IPS-15b (cell line): Measurements from ENCODE around the gene TBCE.
"Not testable (repeated sequence)": the region's sequence is repeated elsewhere in the genome, so short reads cannot be mapped to it uniquely, and the experiment has no call there.

Experiments used
- H3K27me3 ChIP-seq: one replicate; pipeline ENCODE4 v1.6.1; 2013; ENCODE audit warnings: low read length; ENCODE audit not compliant: control insufficient read depth, insufficient read depth
- H3K36me3 ChIP-seq: one replicate; pipeline ENCODE4 v1.6.1; 2013; ENCODE audit warnings: low read length; ENCODE audit not compliant: control insufficient read depth, insufficient read depth
- H3K4me1 ChIP-seq: one replicate; pipeline ENCODE4 v1.6.1; 2013; ENCODE audit warnings: mild to moderate bottlenecking, low read length; ENCODE audit not compliant: control insufficient read depth, insufficient read depth
- H3K4me3 ChIP-seq: one replicate; pipeline ENCODE4 v1.5.1; 2013; ENCODE audit warnings: low read depth, low read length
- H3K9ac ChIP-seq: one replicate; pipeline ENCODE4 v1.6.1; 2013; ENCODE audit warnings: low read depth, mild to moderate bottlenecking, low read length
- H3K9me3 ChIP-seq: one replicate; pipeline ENCODE4 v1.6.1; 2013; ENCODE audit warnings: mild to moderate bottlenecking, low read length; ENCODE audit not compliant: control insufficient read depth, insufficient read depth

Gene TBCE

GRCh38 chr1:235441159-235441685 lies 74.0 kb downstream of the TBCE start:
- H3K9ac ChIP-seq, result no peak overlapping the region
- H3K27me3 ChIP-seq, result no peaks in the 10 kb centered on the region
- no peaks in the 10 kb centered on the region for H3K9me3 ChIP-seq
- peaks cover 4% of the 10 kb centered on the region for H3K36me3 ChIP-seq
- H3K4me3 ChIP-seq, result no peak overlapping the region
- no peaks in the 10 kb centered on the region for H3K4me1 ChIP-seq

GRCh38 chr1:235442788-235443429 lies 75.7 kb downstream of the TBCE start:
- H3K4me1 ChIP-seq, result no peaks in the 10 kb centered on the region
- no peak overlapping the region for H3K4me3 ChIP-seq
- H3K9ac ChIP-seq, result no peak overlapping the region
- H3K27me3 ChIP-seq, result no peaks in the 10 kb centered on the region
- H3K9me3 ChIP-seq, result no peaks in the 10 kb centered on the region
- peaks cover 4% of the 10 kb centered on the region for H3K36me3 ChIP-seq

DNA sequence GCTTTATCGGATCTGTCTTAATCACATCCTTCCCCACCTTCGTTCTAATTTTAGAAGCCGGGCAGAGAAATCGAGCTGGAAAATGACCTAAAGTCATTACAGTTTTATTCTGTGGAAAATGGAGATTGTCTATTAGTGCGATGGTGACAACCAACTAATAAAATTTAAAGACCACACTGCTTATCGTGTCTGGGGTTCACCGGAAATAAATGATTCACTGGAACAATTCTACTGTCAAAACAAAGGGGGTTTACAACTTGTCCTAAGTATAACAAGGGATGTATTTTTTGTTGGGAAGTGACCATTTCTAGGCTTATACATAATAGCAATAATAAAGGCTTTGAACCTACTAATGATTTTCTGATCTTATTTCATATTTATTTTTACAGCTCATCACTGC lies 81.4 kb downstream of the TBCE start:
- H3K9me3 ChIP-seq, result no peaks in the 10 kb centered on the region
- no peak overlapping the region for H3K4me3 ChIP-seq
- no peaks in the 10 kb centered on the region for H3K36me3 ChIP-seq
- no peaks in the 10 kb centered on the region for H3K4me1 ChIP-seq
- no peaks in the 10 kb centered on the region for H3K27me3 ChIP-seq
- H3K9ac ChIP-seq, result no peak overlapping the region

- H3K36me3 ChIP-seq, result no peaks in the 10 kb centered on the region
These were observed 83.2 kb downstream of the TBCE start for GRCh38 chr1:235450433-235450832.

DNA sequence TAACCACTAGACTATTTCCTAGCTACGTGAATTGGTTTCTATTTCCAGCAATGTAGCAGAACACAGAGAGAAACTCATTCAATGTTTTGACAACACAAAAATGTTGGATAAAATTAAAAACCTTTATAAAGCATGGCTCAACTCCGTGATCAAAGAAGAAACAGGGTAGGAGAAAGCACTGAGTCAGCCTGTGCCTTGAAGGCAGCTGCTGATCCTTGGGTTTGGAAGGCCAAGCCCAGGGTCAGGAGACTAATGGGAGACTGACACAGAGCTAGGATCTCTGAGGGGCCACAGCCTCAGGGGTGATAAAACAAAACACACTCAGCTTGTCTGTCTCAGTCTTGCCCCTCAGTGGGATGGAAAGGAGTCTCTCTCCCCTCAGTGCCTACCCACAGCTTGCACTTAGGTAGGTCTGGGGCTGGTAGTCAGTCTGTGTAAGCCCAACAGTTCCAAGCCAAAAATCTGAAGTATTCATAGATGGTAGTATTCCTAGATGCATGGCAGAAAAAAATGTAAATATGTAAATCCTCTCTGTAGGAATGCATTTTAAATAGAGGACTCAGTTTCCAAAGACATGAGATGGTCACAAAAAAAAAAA lies 83.8 kb downstream of the TBCE start:
- no peak overlapping the region for H3K4me3 ChIP-seq
- H3K4me1 ChIP-seq, result no peaks in the 10 kb centered on the region
- H3K36me3 ChIP-seq, result no peaks in the 10 kb centered on the region
- no peak overlapping the region for H3K9ac ChIP-seq
- no peaks in the 10 kb centered on the region for H3K27me3 ChIP-seq
- H3K9me3 ChIP-seq, result no peaks in the 10 kb centered on the region

More at GRCh38 chr1:235450433-235450832, 83.2 kb downstream of the TBCE start:
- no peaks in the 10 kb centered on the region for H3K27me3 ChIP-seq
- no peaks in the 10 kb centered on the region for H3K4me1 ChIP-seq
- H3K4me3 ChIP-seq, result no peak overlapping the region
- H3K9me3 ChIP-seq, result no peaks in the 10 kb centered on the region
- no peak overlapping the region for H3K9ac ChIP-seq

- no peaks in the 10 kb centered on the region for H3K9me3 ChIP-seq
- no peak overlapping the region for H3K9ac ChIP-seq
- no peak overlapping the region for H3K4me3 ChIP-seq
- no peaks in the 10 kb centered on the region for H3K36me3 ChIP-seq
- no peaks in the 10 kb centered on the region for H3K27me3 ChIP-seq
- no peaks in the 10 kb centered on the region for H3K4me1 ChIP-seq
These were observed 86.8 kb downstream of the TBCE start for GRCh38 chr1:235454021-235454420.

- no peak overlapping the region for H3K4me3 ChIP-seq
- no peaks in the 10 kb centered on the region for H3K9me3 ChIP-seq
- no peaks in the 10 kb centered on the region for H3K27me3 ChIP-seq
- no peaks in the 10 kb centered on the region for H3K4me1 ChIP-seq
- no peak overlapping the region for H3K9ac ChIP-seq
- H3K36me3 ChIP-seq, result no peaks in the 10 kb centered on the region
These were observed 87.9 kb downstream of the TBCE start for GRCh38 chr1:235455097-235455496.

DNA sequence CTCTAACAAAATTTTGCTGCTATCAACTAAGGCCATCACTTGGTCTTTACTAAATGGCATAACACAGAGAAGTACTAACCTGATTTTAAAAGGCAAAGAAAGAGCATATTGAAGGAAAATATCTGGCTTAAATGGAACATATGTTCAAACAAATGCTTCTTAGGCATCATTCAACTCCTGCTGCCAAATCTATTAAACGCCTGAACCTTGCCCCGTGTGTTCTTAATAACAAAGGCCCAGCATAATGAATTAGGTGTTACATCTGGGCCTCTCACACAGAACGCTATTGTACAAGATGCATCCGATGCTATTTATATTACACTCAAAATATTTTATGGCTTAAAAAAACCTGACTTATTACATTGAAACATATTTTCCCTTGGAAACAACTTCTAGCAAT lies 88.6 kb downstream of the TBCE start:
- H3K9me3 ChIP-seq, result no peaks in the 10 kb centered on the region
- H3K36me3 ChIP-seq, result no peaks in the 10 kb centered on the region

GRCh38 chr1:235457856-235458255 lies 90.6 kb downstream of the TBCE start:
- not testable (repeated sequence) for H3K4me3 ChIP-seq, H3K27me3 ChIP-seq, H3K9ac ChIP-seq, H3K4me1 ChIP-seq, H3K9me3 ChIP-seq, H3K36me3 ChIP-seq

More for the DNA sequence above, 88.6 kb downstream of the TBCE start:
- no peak overlapping the region for H3K9ac ChIP-seq
- no peaks in the 10 kb centered on the region for H3K27me3 ChIP-seq
- H3K4me3 ChIP-seq, result no peak overlapping the region
- no peaks in the 10 kb centered on the region for H3K4me1 ChIP-seq

- Histone ChIP-seq H3K36me3 (no peaks in the 10 kb centered on the region), H3K9ac (no peak overlapping the region), H3K4me1 (no peaks in the 10 kb centered on the region), H3K4me3 (no peak overlapping the region), H3K27me3 (no peaks in the 10 kb centered on the region), H3K9me3 (no peaks in the 10 kb centered on the region)
These were observed 93.5 kb downstream of the TBCE start for GRCh38 chr1:235460770-235461169.

DNA sequence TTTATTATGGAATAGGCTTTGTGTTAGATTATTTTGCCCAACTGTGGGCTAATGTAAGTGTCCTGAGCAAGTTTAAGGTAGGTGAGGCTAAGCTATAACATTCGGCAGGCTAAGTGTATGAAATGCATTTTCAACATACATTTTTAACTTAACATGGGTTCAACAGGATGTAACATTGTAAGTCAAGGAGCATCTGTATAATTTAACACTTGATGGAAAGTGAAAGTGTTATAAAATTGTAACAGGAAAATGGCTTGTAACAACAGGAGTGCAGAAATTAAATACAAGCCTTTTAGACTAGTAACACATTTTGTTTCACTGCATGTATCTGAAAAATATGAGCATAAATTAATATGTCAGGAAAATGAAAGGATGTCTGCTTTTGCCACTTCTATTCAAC lies 94.7 kb downstream of the TBCE start:
- no peaks in the 10 kb centered on the region for H3K9me3 ChIP-seq
- H3K36me3 ChIP-seq, result no peaks in the 10 kb centered on the region
- no peak overlapping the region for H3K4me3 ChIP-seq
- no peak overlapping the region for H3K9ac ChIP-seq
- H3K27me3 ChIP-seq, result no peaks in the 10 kb centered on the region
- no peaks in the 10 kb centered on the region for H3K4me1 ChIP-seq

- H3K9me3 ChIP-seq, result not testable (repeated sequence)
These were observed 95.6 kb downstream of the TBCE start for GRCh38 chr1:235462832-235463231.

More at GRCh38 chr1:235462832-235463231, 95.6 kb downstream of the TBCE start:
- H3K9ac ChIP-seq, H3K4me3 ChIP-seq, H3K27me3 ChIP-seq, H3K36me3 ChIP-seq, H3K4me1 ChIP-seq: not testable (repeated sequence)
